Prostate gland (tissue), 2 donors: ENCODE data around the gene SFXN4. TPM values are rescaled to one million over a fixed set of nuclear protein-coding genes. Genes with fewer than 3 reads are reported as not detected.
"Not testable (repeated sequence)": the region's sequence is repeated elsewhere in the genome, so short reads cannot be mapped to it uniquely, and the experiment has no call there.

Source experiments
- DNase-seq: peaks from one replicate; pipeline ENCODE4 v3.0.0-alpha.2; 2019; ENCODE audit warnings: low spot score
- H3K27ac ChIP-seq, 2 donors: fragments of 200-600 bp; sonication (generic); 2 replicates each; pipeline ENCODE4 v1.5.1; 2017 to 2019
- H3K27me3 ChIP-seq: fragments of 200-600 bp; sonication (generic); replicated peaks from 2 replicates; pipeline ENCODE4 v1.5.1; 2019; ENCODE audit not compliant: insufficient read depth
- H3K36me3 ChIP-seq, 2 donors: fragments of 200-600 bp; sonication (generic); 1 replicate in 1 of 2; 2 replicates in 1 of 2; pipeline versions ENCODE4 v1.5.1 to v1.8.1; 2017 to 2019
- H3K4me1 ChIP-seq: fragments of 200-600 bp; sonication (generic); replicated peaks from 2 replicates; pipeline ENCODE4 v1.5.1; 2019
- H3K4me3 ChIP-seq, 2 donors: fragments of 200-600 bp; sonication (generic); 2 replicates each; pipeline ENCODE4 v1.5.1; 2017 to 2019
- H3K9me3 ChIP-seq: fragments of 200-600 bp; sonication (generic); 2 replicates; pipeline ENCODE4 v1.5.1; 2017
- POLR2A ChIP-seq: fragments of 450-650 bp; IDR thresholded peaks from one replicate; pipeline ENCODE4 v1.6.1; 2016; ENCODE audit warnings: antibody characterized with exemption, mild to moderate bottlenecking
- POLR2AphosphoS5 ChIP-seq: sonication (generic); formaldehyde crosslinking; IDR thresholded peaks from one replicate; pipeline ENCODE4 v1.6.1; 2017; ENCODE audit warnings: antibody characterized with exemption
- WGBS: methylation state at CpG from one replicate; pipeline ENCODE4 v1.1.5; 2018; 5-methylcytosine and 5-hydroxymethylcytosine counted together
- intact Hi-C: fragments of 100-400 bp; cut with DNase I; formaldehyde crosslinking; loops from one replicate; pipeline ENCODE4 v1.14.2; 2022
- total RNA-seq, 2 donors: library from RNA; depleted of rRNA; stranded (reverse); fragments of >200 nt; gene quantifications; one replicate each; pipeline ENCODE4 v1.1.0, GENCODE V29; 2016
- TF ChIP-seq, protein P1 (sequence below), 4 experiments: fragments of 200-600 bp in 2 of 4; fragments of 450-650 bp in 2 of 4; sonication (generic) in 2 of 4; IDR thresholded peaks; 1 replicate in 3 of 4; 2 replicates in 1 of 4; pipeline ENCODE4 v1.5.1; 2016 to 2019; ENCODE audit warnings: antibody characterized with exemption in 4 of 4, mild to moderate bottlenecking in 2 of 4, moderate library complexity in 2 of 4

The SFXN4 gene
- total RNA-seq, 2 donors from 2014 or later, result 19.7 to 22.7 TPM

DNA sequence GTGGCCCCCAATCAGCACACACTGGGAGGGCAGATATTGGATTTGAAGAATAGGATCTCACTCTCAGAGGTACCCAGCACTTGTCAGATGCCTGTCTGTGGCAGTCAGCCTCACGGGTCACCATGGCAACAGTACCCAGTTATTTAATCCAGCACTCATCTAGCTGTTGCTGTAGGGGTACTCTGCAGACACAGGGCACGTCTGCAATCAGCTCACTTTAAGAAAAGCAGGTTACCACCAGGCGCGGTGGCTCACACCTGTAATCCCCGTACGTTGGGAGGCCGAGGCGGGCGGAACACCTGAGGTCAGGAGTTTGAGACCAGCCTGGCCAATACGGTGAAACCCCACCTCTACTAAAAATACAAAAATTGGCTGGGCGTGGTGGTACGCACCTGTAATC, 11.9 kb downstream of the SFXN4 start:
- no peaks in the 10 kb centered on the region for H3K27me3 ChIP-seq
- no peak overlapping the region for H3K4me3 ChIP-seq
- H3K9me3 ChIP-seq, result no peaks in the 10 kb centered on the region
- WGBS, result 97% methylated on average over 12 of the region's 12 CpGs
- no peaks in the 10 kb centered on the region for H3K4me1 ChIP-seq
- no peak overlapping the region for H3K27ac ChIP-seq
- no peak for TF ChIP-seq POLR2AphosphoS5
- TF ChIP-seq POLR2A, result no peak
- TF ChIP-seq, protein P1, sequence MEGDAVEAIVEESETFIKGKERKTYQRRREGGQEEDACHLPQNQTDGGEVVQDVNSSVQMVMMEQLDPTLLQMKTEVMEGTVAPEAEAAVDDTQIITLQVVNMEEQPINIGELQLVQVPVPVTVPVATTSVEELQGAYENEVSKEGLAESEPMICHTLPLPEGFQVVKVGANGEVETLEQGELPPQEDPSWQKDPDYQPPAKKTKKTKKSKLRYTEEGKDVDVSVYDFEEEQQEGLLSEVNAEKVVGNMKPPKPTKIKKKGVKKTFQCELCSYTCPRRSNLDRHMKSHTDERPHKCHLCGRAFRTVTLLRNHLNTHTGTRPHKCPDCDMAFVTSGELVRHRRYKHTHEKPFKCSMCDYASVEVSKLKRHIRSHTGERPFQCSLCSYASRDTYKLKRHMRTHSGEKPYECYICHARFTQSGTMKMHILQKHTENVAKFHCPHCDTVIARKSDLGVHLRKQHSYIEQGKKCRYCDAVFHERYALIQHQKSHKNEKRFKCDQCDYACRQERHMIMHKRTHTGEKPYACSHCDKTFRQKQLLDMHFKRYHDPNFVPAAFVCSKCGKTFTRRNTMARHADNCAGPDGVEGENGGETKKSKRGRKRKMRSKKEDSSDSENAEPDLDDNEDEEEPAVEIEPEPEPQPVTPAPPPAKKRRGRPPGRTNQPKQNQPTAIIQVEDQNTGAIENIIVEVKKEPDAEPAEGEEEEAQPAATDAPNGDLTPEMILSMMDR (IDR thresholded peaks at IDR 0.05), result no peak
- peaks cover 0 to 13% of the 10 kb centered on the region in 2 donors for H3K36me3 ChIP-seq
- intact Hi-C loops, result no loop called here
- no peak for DNase-seq

DNA sequence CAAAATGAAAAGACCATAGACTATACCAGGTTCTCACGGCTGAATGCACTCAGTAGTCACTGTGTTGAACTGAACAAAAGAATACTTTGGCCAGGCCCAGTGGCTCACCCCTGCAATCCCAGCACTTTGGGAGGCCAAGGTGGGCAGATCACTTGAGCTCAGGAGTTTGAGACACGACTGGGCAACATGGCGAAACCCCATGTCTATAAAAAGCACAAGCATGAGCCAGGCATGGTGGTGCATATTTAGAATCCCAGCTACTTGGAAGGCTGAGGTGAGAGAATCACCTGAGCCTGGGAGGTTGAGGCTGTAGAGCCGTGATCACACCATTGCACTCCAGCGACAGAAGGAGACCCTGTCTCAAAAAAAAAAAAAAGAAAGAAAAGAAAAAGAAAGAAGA, 12.5 kb downstream of the SFXN4 start:
- Histone ChIP-seq H3K4me3 (no peak overlapping the region), H3K27me3 (no peaks in the 10 kb centered on the region), H3K27ac (no peak overlapping the region), H3K36me3 (peaks cover 0 to 13% of the 10 kb centered on the region in 2 donors), H3K4me1 (no peaks in the 10 kb centered on the region), H3K9me3 (no peaks in the 10 kb centered on the region)
- DNase-seq, result no peak
- 89% methylated on average over 5 of the region's 5 CpGs for WGBS
- no peak for TF ChIP-seq POLR2AphosphoS5
- TF ChIP-seq POLR2A, result no peak
- TF ChIP-seq, protein P1 (IDR thresholded peaks at IDR 0.05), result no peak
- intact Hi-C loops, result no loop called here

DNA sequence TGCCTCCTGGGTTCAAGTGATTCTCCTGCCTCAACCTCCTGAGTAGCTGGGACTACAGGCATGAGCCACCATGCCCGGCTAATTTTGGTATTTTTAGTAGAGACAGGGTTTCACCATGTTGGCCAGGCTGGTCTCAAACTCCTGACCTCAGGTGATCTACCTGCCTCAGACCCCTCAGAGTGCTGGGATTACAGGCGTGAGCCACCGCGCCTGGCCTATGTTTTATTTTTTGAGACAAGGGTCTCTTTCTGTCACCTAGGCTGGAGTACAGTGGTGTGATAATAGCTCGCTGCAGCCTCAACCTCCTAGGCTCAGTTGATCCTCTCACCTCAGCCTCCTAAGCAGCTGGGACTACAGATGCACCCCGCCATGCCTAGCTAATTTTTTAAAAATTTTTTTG, 13.9 kb downstream of the SFXN4 start:
- DNase-seq, H3K9me3 ChIP-seq, H3K27me3 ChIP-seq, H3K27ac ChIP-seq, H3K4me3 ChIP-seq, H3K4me1 ChIP-seq, intact Hi-C loops: not testable (repeated sequence)
- peaks cover 0 to 13% of the 10 kb centered on the region in 2 donors for H3K36me3 ChIP-seq
- 97% methylated on average over 6 of the region's 6 CpGs for WGBS

DNA sequence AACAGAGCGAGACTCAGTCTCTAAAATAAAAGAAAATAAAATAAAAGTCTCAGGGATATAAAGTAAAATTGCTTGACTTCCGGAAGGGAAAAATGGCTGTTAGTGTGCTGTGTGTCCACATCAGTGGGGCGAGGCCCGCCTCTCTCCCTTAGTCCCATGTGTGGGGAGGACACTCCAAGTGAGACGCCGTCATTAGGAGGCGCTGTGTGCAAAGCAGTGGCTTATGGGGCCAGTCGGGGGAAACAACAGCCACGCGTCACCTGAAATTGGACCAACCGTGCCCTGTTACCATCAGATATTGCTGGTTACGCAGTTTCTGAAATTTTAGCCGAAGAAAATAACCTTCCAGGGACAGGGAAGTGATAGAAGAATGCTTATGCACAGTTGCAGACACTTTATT, 15.8 kb downstream of the SFXN4 start:
- Histone ChIP-seq H3K36me3 (peaks cover 0 to 5% of the 10 kb centered on the region in 2 donors), H3K4me1 (no peaks in the 10 kb centered on the region), H3K27ac (no peak overlapping the region), H3K9me3 (no peaks in the 10 kb centered on the region), H3K27me3 (no peaks in the 10 kb centered on the region), H3K4me3 (no peak overlapping the region)
- no peak for DNase-seq
- WGBS, result 84% methylated on average over 13 of the region's 13 CpGs
- TF ChIP-seq, protein P1 (IDR thresholded peaks at IDR 0.05), result no peak
- TF ChIP-seq POLR2AphosphoS5 (no peak), POLR2A (no peak)
- intact Hi-C loops, result no loop called here

DNA sequence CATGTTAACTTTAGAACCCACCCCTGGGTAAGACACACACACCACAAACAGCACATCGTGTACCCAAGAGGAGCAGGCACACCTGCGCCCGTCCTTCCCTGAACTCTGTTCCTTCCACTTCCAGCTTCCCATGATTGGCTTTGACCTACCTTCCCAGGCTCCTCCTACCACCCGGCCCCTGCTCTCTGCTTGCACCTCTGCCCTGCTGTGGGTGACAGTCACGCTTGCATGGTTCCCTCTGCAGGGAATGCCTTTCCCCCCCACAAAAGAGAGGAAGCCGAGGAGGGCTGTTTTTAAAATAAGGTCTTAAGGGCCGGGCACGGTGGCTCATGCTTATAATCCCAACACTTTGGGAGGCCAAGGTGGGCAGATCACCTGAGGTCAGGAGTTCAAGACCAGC, 16.4 kb downstream of the SFXN4 start:
- WGBS, result 91% methylated on average over 8 of the region's 8 CpGs

DNA sequence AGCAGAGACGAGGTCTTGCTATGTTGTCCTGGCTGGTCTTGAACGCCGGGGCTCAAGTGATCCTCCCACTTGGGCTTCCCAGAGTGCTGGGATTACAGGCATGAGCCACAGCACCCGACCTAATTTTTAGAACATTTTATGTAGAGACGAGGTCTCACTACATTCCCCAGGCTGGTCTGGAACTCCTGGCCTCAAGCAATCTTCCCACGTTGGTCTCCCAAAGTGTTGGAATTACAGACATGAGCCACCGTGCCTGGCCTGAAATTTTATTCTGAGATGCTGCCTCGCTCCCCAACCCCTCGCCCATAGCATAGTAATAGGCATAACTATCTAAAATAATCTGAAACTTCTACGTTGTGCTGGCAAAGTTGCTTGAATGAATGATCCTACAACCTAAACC, 21.9 kb downstream of the SFXN4 start:
- WGBS, result 85% methylated on average over 10 of the region's 10 CpGs
- no peaks in the 10 kb centered on the region for H3K9me3 ChIP-seq

More for the DNA sequence above, 16.4 kb downstream of the SFXN4 start:
- peaks cover 0 to 3% of the 10 kb centered on the region in 2 donors for H3K36me3 ChIP-seq
- H3K27me3 ChIP-seq, result no peaks in the 10 kb centered on the region
- no peak overlapping the region for H3K27ac ChIP-seq
- intact Hi-C loops, result no loop called here
- no peaks in the 10 kb centered on the region for H3K9me3 ChIP-seq
- no peaks in the 10 kb centered on the region for H3K4me1 ChIP-seq
- no peak for TF ChIP-seq POLR2AphosphoS5
- no peak overlapping the region for H3K4me3 ChIP-seq
- DNase-seq, result no peak

More for the DNA sequence above, 21.9 kb downstream of the SFXN4 start:
- Histone ChIP-seq H3K4me1 (no peaks in the 10 kb centered on the region), H3K36me3 (peaks cover 0 to 3% of the 10 kb centered on the region in 2 donors), H3K27me3 (no peaks in the 10 kb centered on the region), H3K27ac (no peak overlapping the region), H3K4me3 (no peak overlapping the region)
- intact Hi-C loops, result no loop called here
- DNase-seq, result no peak
- TF ChIP-seq, protein P1 (IDR thresholded peaks at IDR 0.05), result no peak
- TF ChIP-seq POLR2A (no peak), POLR2AphosphoS5 (no peak)
